HepG2 (cell line): ENCODE results near the gene SPAG8. TPM values are rescaled to one million over a fixed set of nuclear protein-coding genes. Genes with fewer than 3 reads are reported as not detected.

Experiments
- ATAC-seq: fragments of 200-7000 bp; cut with Tn5 transposase; 3 replicates; pipeline ENCODE4 v1.9.1; 2020; ENCODE audit warnings: mild to moderate bottlenecking, moderate library complexity
- BruUV-seq: library from RNA; stranded (reverse); fragments of 400-500 nt; replicated peaks from 2 replicates; lab custom pipeline; 2021; lab: Mats Ljungman, UMichigan
- CTCF ChIA-PET: fragments of 300-600 bp; formaldehyde crosslinking; extraction: SDS; loops from one replicate; lab custom pipeline; 2021; ENCODE audit warnings: low total read pairs, inconsistent platforms, low intra/inter-chr PET ratio; lab: Yijun Ruan, JAX
- POLR2A ChIA-PET: fragments of 350-600 bp; sonication (Branson Sonifier 250); formaldehyde crosslinking; loops from one replicate; lab custom pipeline; 2020; ENCODE audit warnings: antibody characterized with exemption, inconsistent platforms; lab: Yijun Ruan, JAX
- DNase-seq: peaks from one replicate; pipeline ENCODE4 v3.0.0-alpha.2; 2015; ENCODE audit warnings: low spot score
- FAIRE-seq: peaks from 3 replicates; lab custom pipeline; 2011; peaks lifted over from hg19 to GRCh38; lab: Jason Lieb, UNC
- H2AFZ ChIP-seq: one replicate; pipeline ENCODE4 v1.6.1; 2011; ENCODE audit warnings: low read length, inconsistent platforms
- H3K27ac ChIP-seq: fragments of 300-600 bp; 3 replicates; pipeline ENCODE4 v1.8.0; 2011; ENCODE audit warnings: mixed run types, mild to moderate bottlenecking, mixed read lengths, low read length, inconsistent platforms; ENCODE audit not compliant: insufficient read depth; ENCODE audit errors: extremely low read length
- H3K27me3 ChIP-seq, 2 experiments: fragments of 200-600 bp in 1 of 2; 2 replicates in 1 of 2; 3 replicates in 1 of 2; pipeline versions ENCODE4 v1.6.0 to v1.8.0; 2011; ENCODE audit warnings: low read length in 2 of 2, mild to moderate bottlenecking in 2 of 2, moderate library complexity in 2 of 2, inconsistent platforms in 1 of 2; ENCODE audit not compliant: insufficient read depth in 2 of 2, control insufficient read depth in 1 of 2
- H3K36me3 ChIP-seq, 2 experiments: fragments of 200-600 bp in 1 of 2; replicated peaks in 1 of 2; 2 replicates in 1 of 2; 3 replicates in 1 of 2; pipeline versions ENCODE4 v1.5.1 to v1.8.0; 2011; ENCODE audit warnings: low read length in 2 of 2, inconsistent platforms in 1 of 2; ENCODE audit not compliant: insufficient read depth in 2 of 2, control insufficient read depth in 1 of 2
- H3K4me1 ChIP-seq: 2 replicates; pipeline ENCODE4 v1.5.1; 2012; ENCODE audit warnings: low read length, inconsistent platforms; ENCODE audit not compliant: insufficient read depth
- H3K4me2 ChIP-seq: 2 replicates; pipeline ENCODE4 v1.6.0; 2011; ENCODE audit warnings: low read depth, low read length, inconsistent platforms
- H3K4me3 ChIP-seq, 3 experiments: fragments of 200-600 bp in 1 of 3; sonication (generic), shearing (Covaris generic) in 1 of 3; replicated peaks in 1 of 3; 2 replicates each; pipeline ENCODE4 v1.5.1; 2011 to 2016; ENCODE audit warnings: low read length in 3 of 3, inconsistent platforms in 2 of 3, low read depth in 2 of 3, mild to moderate bottlenecking in 2 of 3, control low read depth in 1 of 3, mixed read lengths in 1 of 3; ENCODE audit not compliant: insufficient read depth in 1 of 3
- H3K79me2 ChIP-seq: one replicate; pipeline ENCODE4 v1.6.1; 2011; ENCODE audit warnings: low read length, inconsistent platforms; ENCODE audit not compliant: insufficient read depth
- H3K9ac ChIP-seq: 2 replicates; pipeline ENCODE4 v1.6.0; 2011; ENCODE audit warnings: mild to moderate bottlenecking, low read depth, low read length, inconsistent platforms; ENCODE audit not compliant: insufficient read depth
- H3K9me3 ChIP-seq: 2 replicates; pipeline ENCODE4 v1.5.1; 2012; ENCODE audit warnings: mild to moderate bottlenecking, low read length
- H4K20me1 ChIP-seq: 2 replicates; pipeline ENCODE4 v1.6.0; 2011; ENCODE audit warnings: inconsistent platforms, mild to moderate bottlenecking, low read length, moderate library complexity; ENCODE audit not compliant: insufficient read depth
- ATF1 ChIP-seq: IDR thresholded peaks from 2 replicates; pipeline ENCODE4 v1.6.1; 2016; ENCODE audit warnings: mild to moderate bottlenecking, control low read depth
- CHCHD3 ChIP-seq: sonication (generic); formaldehyde crosslinking; IDR thresholded peaks from 2 replicates; pipeline ENCODE4 v1.8.0; 2022; ENCODE audit warnings: mild to moderate bottlenecking, missing genetic modification reagents, moderate library complexity
- DR1 ChIP-seq: sonication (generic); formaldehyde crosslinking; IDR thresholded peaks from 2 replicates; pipeline ENCODE4 v1.8.0; 2021; ENCODE audit warnings: mild to moderate bottlenecking, missing genetic modification reagents, inconsistent platforms
- KLF6 ChIP-seq: IDR thresholded peaks from 2 replicates; pipeline ENCODE4 v1.8.0; 2016; ENCODE audit warnings: missing biosample characterization, missing genetic modification reagents
- NPAS2 ChIP-seq: sonication (generic); formaldehyde crosslinking; IDR thresholded peaks from 2 replicates; pipeline ENCODE4 v1.8.0; 2022; ENCODE audit warnings: mild to moderate bottlenecking, missing genetic modification reagents, borderline replicate concordance
- PHF8 ChIP-seq: sonication (generic); formaldehyde crosslinking; IDR thresholded peaks from 2 replicates; pipeline ENCODE4 v1.5.0; 2020; ENCODE audit warnings: missing genetic modification reagents
- RNF2 ChIP-seq: fragments of 450-650 bp; conservative IDR thresholded peaks from 2 replicates; pipeline ENCODE4 v1.6.1; 2016; ENCODE audit warnings: low read depth
- SMARCE1 ChIP-seq: fragments of 450-650 bp; IDR thresholded peaks from 2 replicates; pipeline ENCODE4 v1.6.1; 2017; ENCODE audit warnings: borderline replicate concordance
- SP2 ChIP-seq: sonication (generic); formaldehyde crosslinking; IDR thresholded peaks from 2 replicates; pipeline ENCODE4 v1.5.1; 2020; ENCODE audit warnings: mild to moderate bottlenecking, missing genetic modification reagents
- STAG1 ChIP-seq: sonication (generic); formaldehyde crosslinking; IDR thresholded peaks from 2 replicates; pipeline ENCODE4 v1.4.0; 2020; ENCODE audit warnings: missing genetic modification reagents
- STAT5B ChIP-seq: sonication (generic); formaldehyde crosslinking; IDR thresholded peaks from 2 replicates; pipeline ENCODE4 v1.4.0; 2020; ENCODE audit warnings: missing genetic modification reagents
- TP53 ChIP-seq: sonication (generic); formaldehyde crosslinking; conservative IDR thresholded peaks from 2 replicates; pipeline ENCODE4 v1.4.0; 2020; ENCODE audit warnings: missing genetic modification reagents
- ZFP37 ChIP-seq: sonication (generic); formaldehyde crosslinking; IDR thresholded peaks from 2 replicates; pipeline ENCODE4 v1.4.0; 2020; ENCODE audit warnings: missing genetic modification reagents, borderline replicate concordance
- ZNF326 ChIP-seq: sonication (generic); formaldehyde crosslinking; IDR thresholded peaks from 2 replicates; pipeline ENCODE4 v1.4.0; 2020; ENCODE audit warnings: missing genetic modification reagents, borderline replicate concordance
- ZNF615 ChIP-seq: sonication (generic); formaldehyde crosslinking; IDR thresholded peaks from 2 replicates; pipeline ENCODE4 v1.5.0; 2020; ENCODE audit warnings: mild to moderate bottlenecking, missing genetic modification reagents, borderline replicate concordance
- ZNF746 ChIP-seq: sonication (generic); formaldehyde crosslinking; IDR thresholded peaks from 2 replicates; pipeline ENCODE4 v1.8.0; 2022; ENCODE audit warnings: mild to moderate bottlenecking, missing genetic modification reagents
- ZNF772 ChIP-seq: sonication (generic); formaldehyde crosslinking; IDR thresholded peaks from 2 replicates; pipeline ENCODE4 v1.5.0; 2020; ENCODE audit warnings: mild to moderate bottlenecking, missing genetic modification reagents
- ZNF780A ChIP-seq: sonication (generic); formaldehyde crosslinking; IDR thresholded peaks from 2 replicates; pipeline ENCODE4 v1.8.0; 2022; ENCODE audit warnings: mild to moderate bottlenecking, missing genetic modification reagents, moderate library complexity
- WGBS: methylation state at CpG from one replicate; pipeline ENCODE4 v1.1.6; 2017; ENCODE audit warnings: low lambda C conversion rate; 5-methylcytosine and 5-hydroxymethylcytosine counted together
- in situ Hi-C: cut with HindIII; loops from 2 replicates; pipeline ENCODE4 v1.10.0; 2017; ENCODE audit warnings: low pct_unique_long_range_greater_than_20kb; ENCODE audit not compliant: extremely low pct_ligation_motif_present
- intact Hi-C: fragments of 100-400 bp; cut with micrococcal nuclease; formaldehyde crosslinking; loops from one replicate; pipeline ENCODE4 v1.10.0; 2022; ENCODE audit not compliant: unreplicated experiment
- polyA plus RNA-seq, 8 experiments: library from polyadenylated mRNA; depleted of rRNA in 3 of 8; stranded (reverse) in 7 of 8; unstranded in 1 of 8; fragments of >200 nt; fragmentation: Illumina TruSeq in 4 of 8; extraction: Trizol in 4 of 8; gene quantifications; 2 replicates each; pipeline versions ENCODE4 v1.2.1 to v1.2.3, GENCODE V29; 2011 to 2016; ENCODE audit warnings: low read depth in 4 of 8, missing spikeins in 1 of 8, mixed read lengths in 1 of 8; ENCODE audit not compliant: insufficient read depth in 1 of 8
- total RNA-seq, 5 experiments: library from RNA; depleted of rRNA; stranded (reverse); fragments of >200 nt; fragmentation: Illumina TruSeq; extraction: Trizol; gene quantifications; 2 replicates each; pipeline ENCODE4 v1.2.3, GENCODE V29; 2016; ENCODE audit warnings: low read depth in 1 of 5
- TF ChIP-seq, protein P1 (sequence below): sonication (generic); IDR thresholded peaks from 2 replicates; pipeline ENCODE4 v1.6.1; 2016; ENCODE audit warnings: low read depth, borderline replicate concordance
- TF ChIP-seq, protein P2 (sequence below): sonication (generic); formaldehyde crosslinking; IDR thresholded peaks from 2 replicates; pipeline ENCODE4 v1.5.1; 2020; ENCODE audit warnings: missing genetic modification reagents, mild to moderate bottlenecking, borderline replicate concordance
- TF ChIP-seq, protein P3 (sequence below): sonication (generic); formaldehyde crosslinking; IDR thresholded peaks from 2 replicates; pipeline ENCODE4 v1.8.0; 2022; ENCODE audit warnings: mild to moderate bottlenecking, missing genetic modification reagents, borderline replicate concordance

SPAG8 gene
- total and polyA plus RNA-seq, 2 of the 13 experiments (the other 11 are each of a cell fraction or from before 2014, with no cell fraction given) = 0.18 to 0.27 TPM

DNA sequence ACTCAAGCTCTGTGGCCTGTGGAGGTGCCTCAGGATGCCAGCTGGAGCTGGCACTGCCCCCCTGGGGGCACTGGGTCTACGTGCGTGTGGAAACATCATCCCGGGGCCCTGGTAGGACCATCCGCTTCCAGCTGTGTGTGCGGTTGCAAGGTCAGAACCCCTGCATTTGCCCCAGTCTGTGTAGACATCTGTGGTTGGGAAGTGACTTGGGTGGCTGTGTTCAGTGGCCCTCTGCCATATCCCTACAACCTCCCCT is 29.5 kb upstream of the SPAG8 start (continued):
- TF ChIP-seq, protein P1, sequence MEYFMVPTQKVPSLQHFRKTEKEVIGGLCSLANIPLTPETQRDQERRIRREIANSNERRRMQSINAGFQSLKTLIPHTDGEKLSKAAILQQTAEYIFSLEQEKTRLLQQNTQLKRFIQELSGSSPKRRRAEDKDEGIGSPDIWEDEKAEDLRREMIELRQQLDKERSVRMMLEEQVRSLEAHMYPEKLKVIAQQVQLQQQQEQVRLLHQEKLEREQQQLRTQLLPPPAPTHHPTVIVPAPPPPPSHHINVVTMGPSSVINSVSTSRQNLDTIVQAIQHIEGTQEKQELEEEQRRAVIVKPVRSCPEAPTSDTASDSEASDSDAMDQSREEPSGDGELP = no peak
- TF ChIP-seq ZNF780A (CRISPR knock-in tag) (no peak), NPAS2 (CRISPR knock-in tag) (no peak), ZNF615 (no peak), STAT5B (CRISPR knock-in tag) (no peak), SP2 (CRISPR knock-in tag) (no peak)

DNA sequence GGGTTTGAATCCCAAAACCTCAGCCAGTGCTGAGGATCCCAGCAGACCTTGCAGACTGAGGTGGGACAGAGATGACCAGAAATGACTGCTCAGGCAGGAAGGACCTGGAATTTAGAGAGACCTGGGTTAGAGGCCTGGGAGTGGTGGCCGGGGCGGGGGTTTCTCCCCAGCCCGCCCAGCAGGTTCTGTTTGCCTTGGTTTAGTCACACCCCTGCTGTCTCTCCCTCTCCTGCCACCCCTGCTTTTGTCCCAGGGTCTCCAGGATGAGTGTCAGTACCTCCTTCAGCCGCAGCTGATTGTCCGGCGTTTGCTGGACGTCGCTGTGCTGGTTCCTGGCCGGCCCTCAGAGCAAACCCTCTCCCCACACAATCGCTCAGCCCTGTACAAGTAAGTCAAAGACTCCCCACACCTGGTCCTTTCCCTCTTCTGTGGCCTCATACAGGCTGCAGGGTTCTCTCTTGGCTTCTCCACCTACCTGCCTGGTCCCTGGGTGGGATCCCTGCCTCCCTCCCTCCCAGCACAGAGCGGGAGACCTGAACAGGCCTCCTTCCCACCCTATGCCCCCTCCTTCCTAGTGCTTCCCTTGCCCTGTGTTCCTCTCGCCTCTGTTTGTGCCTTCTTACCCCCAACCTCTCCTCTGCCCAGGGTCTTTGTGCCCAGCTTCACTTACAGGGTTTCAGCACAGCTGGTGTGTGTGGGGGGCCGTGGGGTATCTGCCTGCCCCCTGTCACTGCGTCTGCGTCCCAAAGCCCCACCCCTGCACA is 29.0 kb upstream of the SPAG8 start:
- Histone ChIP-seq H3K27me3 (no peaks in the 10 kb centered on the region; a peak in 1 of 5 replicates), H3K9me3 (no peaks in the 10 kb centered on the region), H3K4me1 (peaks cover 15% of the 10 kb centered on the region), H3K27ac (no peak overlapping the region), H3K4me2 (no peak overlapping the region), H3K36me3 (no peaks in the 10 kb centered on the region), H2AFZ (no peak overlapping the region), H3K79me2 (no peaks in the 10 kb centered on the region), H4K20me1 (no peaks in the 10 kb centered on the region), H3K4me3 (no peak overlapping the region), H3K9ac (no peak overlapping the region)
- FAIRE-seq = no peak
- BruUV-seq = no TSS peak
- POLR2A ChIA-PET = no interaction called here
- intact Hi-C loops = no loop called here
- CTCF ChIA-PET = no interaction called here
- peak; percentile 49 for ATAC-seq
- WGBS = 67% methylated on average over 12 of the region's 15 CpGs
- in situ Hi-C loops = no loop called here
- no peak for DNase-seq
- TF ChIP-seq TP53 (CRISPR knock-in tag) (no peak), CHCHD3 (no peak), STAG1 (CRISPR knock-in tag) (no peak), PHF8 (CRISPR knock-in tag) (no peak), ZFP37 (CRISPR knock-in tag) (no peak), KLF6 (CRISPR knock-in tag) (no peak), ZNF772 (CRISPR knock-in tag) (no peak), RNF2 (no peak), ZNF746 (CRISPR knock-in tag) (no peak), ATF1 (no peak), SMARCE1 (no peak), ZNF326 (CRISPR knock-in tag) (no peak), DR1 (no peak)
- TF ChIP-seq, protein P2, sequence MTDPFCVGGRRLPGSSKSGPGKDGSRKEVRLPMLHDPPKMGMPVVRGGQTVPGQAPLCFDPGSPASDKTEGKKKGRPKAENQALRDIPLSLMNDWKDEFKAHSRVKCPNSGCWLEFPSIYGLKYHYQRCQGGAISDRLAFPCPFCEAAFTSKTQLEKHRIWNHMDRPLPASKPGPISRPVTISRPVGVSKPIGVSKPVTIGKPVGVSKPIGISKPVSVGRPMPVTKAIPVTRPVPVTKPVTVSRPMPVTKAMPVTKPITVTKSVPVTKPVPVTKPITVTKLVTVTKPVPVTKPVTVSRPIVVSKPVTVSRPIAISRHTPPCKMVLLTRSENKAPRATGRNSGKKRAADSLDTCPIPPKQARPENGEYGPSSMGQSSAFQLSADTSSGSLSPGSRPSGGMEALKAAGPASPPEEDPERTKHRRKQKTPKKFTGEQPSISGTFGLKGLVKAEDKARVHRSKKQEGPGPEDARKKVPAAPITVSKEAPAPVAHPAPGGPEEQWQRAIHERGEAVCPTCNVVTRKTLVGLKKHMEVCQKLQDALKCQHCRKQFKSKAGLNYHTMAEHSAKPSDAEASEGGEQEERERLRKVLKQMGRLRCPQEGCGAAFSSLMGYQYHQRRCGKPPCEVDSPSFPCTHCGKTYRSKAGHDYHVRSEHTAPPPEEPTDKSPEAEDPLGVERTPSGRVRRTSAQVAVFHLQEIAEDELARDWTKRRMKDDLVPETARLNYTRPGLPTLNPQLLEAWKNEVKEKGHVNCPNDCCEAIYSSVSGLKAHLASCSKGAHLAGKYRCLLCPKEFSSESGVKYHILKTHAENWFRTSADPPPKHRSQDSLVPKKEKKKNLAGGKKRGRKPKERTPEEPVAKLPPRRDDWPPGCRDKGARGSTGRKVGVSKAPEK = no peak
- TF ChIP-seq, protein P3, sequence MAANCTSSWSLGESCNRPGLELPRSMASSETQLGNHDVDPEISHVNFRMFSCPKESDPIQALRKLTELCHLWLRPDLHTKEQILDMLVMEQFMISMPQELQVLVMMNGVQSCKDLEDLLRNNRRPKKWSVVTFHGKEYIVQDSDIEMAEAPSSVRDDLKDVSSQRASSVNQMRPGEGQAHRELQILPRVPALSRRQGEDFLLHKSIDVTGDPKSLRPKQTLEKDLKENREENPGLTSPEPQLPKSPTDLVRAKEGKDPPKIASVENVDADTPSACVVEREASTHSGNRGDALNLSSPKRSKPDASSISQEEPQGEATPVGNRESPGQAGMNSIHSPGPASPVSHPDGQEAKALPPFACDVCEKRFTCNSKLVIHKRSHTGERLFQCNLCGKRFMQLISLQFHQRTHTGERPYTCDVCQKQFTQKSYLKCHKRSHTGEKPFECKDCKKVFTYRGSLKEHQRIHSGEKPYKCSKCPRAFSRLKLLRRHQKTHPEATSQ (CRISPR knock-in tag) = no peak
